ENCODE data around the gene ZIC5. TPM values are rescaled to one million over a fixed set of nuclear protein-coding genes. Genes with fewer than 3 reads are reported as not detected.

The ZIC5 gene
- total RNA-seq, 1 donor, result not detected

- no peak for DNase-seq (ENCODE audit: low read depth)
- no peak for TF ChIP-seq CTCF (IDR thresholded peaks at IDR 0.05; ENCODE audit: insufficient read depth, low read depth, low read length)
- no peak overlapping the region for H3K4me3 ChIP-seq (ENCODE audit: low read depth, low read length)
Observed at GRCh38 chr13:99977912-99978798, 6.6 kb upstream of the ZIC5 start.

- TF ChIP-seq CTCF (IDR thresholded peaks at IDR 0.05; ENCODE audit: insufficient read depth, low read depth, low read length), result no peak
- no peak for DNase-seq (ENCODE audit: low read depth)
Observed at GRCh38 chr13:99977334-99977911, 5.9 kb upstream of the ZIC5 start.

GRCh38 chr13:99976575-99976974 is 5.0 kb upstream of the ZIC5 start:
- DNase-seq (ENCODE audit: low read depth), result no peak
- no peak overlapping the region for H3K4me3 ChIP-seq (ENCODE audit: low read depth, low read length)
- no peak for TF ChIP-seq CTCF (IDR thresholded peaks at IDR 0.05; ENCODE audit: insufficient read depth, low read depth, low read length)

More at GRCh38 chr13:99977334-99977911, 5.9 kb upstream of the ZIC5 start:
- no peak overlapping the region for H3K4me3 ChIP-seq (ENCODE audit: low read depth, low read length)

- no peak overlapping the region for H3K4me3 ChIP-seq (ENCODE audit: low read depth, low read length)
- TF ChIP-seq CTCF (IDR thresholded peaks at IDR 0.05; ENCODE audit: insufficient read depth, low read depth, low read length), result no peak
- no peak for DNase-seq (ENCODE audit: low read depth)
Observed at GRCh38 chr13:99975626-99976025, 4.1 kb upstream of the ZIC5 start.

- H3K4me3 ChIP-seq (ENCODE audit: low read depth, low read length), result no peak overlapping the region
- DNase-seq (ENCODE audit: low read depth), result no peak
- no peak for TF ChIP-seq CTCF (IDR thresholded peaks at IDR 0.05; ENCODE audit: insufficient read depth, low read depth, low read length)
Observed at GRCh38 chr13:99974939-99975561, 3.5 kb upstream of the ZIC5 start.

- H3K4me3 ChIP-seq (ENCODE audit: low read depth, low read length), result no peak overlapping the region
- TF ChIP-seq CTCF (IDR thresholded peaks at IDR 0.05; ENCODE audit: insufficient read depth, low read depth, low read length), result no peak
- no peak for DNase-seq (ENCODE audit: low read depth)
Observed at GRCh38 chr13:99974296-99974938, 2.9 kb upstream of the ZIC5 start.
